Dermis microvascular lymphatic vessel endothelial cell (primary cell): ENCODE measurements around the gene ZNF692. TPM values are rescaled to one million over a fixed set of nuclear protein-coding genes. Genes with fewer than 3 reads are reported as not detected.
"Not testable (repeated sequence)": the region's sequence is repeated elsewhere in the genome, so short reads cannot be mapped to it uniquely, and the experiment has no call there.

Experiments used
- DNase-seq, 2 donors: peaks; one replicate each; pipeline versions ENCODE4 v3.0.0 to v3.0.0-alpha.2; 2010; ENCODE audit warnings: low read depth in 2 of 2
- total RNA-seq: library from RNA; depleted of rRNA; stranded (reverse); fragments of >200 nt; gene quantifications from 2 replicates; pipeline ENCODE4 v1.2.1, GENCODE V29; 2014

ZNF692 gene
- total RNA-seq, 1 donor from 2014 or later = 5.0 TPM

- DNase-seq = no peak
Observed at GRCh38 chr1:248850124-248850523, 8.8 kb downstream of the ZNF692 start.

- DNase-seq = no peak
Observed at GRCh38 chr1:248849637-248850036, 9.2 kb downstream of the ZNF692 start.

DNA sequence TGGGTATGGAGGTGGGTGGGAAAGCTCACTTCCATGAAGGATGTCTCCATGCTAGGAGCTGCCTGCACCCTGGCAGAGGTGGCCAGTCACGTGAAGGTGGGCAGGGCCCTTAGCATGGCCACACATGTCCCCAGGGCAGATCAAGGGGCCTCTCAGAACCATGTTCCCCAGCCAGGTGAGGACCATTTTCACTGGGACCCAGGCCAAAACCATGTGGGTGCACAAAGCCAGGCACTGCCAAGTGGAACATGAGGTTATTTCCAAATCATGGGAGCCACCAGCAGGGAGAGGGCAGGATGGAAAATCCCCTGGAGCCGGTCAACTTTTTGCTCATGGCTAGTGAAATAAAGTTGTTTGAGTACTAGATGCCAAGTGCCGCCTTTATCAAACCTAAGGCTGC, 9.7 kb downstream of the ZNF692 start:
- no peak for DNase-seq

DNA sequence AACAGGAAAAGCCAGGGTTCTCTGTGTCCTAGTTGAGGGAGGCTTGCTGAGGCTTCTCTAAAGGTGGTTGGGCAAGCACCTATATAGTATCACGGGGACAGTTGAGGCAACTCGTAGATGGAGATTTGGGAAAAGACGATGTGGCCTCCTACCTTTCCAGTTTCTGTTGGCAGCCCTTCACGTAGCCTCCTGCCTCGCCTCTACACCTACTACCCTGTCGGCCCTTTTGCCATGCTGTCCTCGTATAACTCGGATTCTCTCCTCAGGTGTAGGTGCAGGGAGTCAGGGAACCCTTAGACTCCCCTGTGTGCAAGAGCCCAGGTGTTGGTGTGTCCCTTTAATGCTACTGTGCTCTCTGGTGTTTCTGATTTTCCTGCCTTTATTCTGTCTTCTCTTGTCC, 10.3 kb downstream of the ZNF692 start:
- no peak for DNase-seq

DNA sequence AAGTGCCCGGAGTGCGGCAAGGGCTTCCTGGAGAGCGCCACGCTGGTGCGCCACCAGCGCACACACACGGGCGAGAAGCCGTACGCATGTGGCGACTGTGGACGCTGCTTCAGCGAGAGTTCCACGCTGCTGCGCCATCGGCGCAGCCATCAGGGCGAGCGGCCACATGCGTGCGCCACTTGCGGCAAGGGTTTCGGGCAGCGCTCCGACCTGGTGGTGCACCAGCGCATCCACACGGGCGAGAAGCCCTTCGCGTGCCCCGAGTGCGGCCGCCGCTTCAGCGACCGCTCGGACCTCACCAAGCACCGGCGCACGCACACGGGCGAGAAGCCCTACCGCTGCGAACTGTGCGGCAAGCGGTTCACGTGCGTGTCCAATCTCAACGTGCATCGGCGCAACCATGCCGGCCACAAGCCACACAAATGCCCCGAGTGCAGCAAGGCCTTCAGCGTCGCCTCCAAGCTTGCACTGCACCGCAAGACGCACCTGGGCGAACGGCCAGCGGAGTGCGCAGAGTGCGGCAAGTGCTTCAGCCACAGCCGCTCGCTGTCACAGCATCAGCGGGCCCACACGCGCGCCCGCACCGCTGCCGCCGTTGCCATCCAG, 10.8 kb downstream of the ZNF692 start:
- no peak for DNase-seq

DNA sequence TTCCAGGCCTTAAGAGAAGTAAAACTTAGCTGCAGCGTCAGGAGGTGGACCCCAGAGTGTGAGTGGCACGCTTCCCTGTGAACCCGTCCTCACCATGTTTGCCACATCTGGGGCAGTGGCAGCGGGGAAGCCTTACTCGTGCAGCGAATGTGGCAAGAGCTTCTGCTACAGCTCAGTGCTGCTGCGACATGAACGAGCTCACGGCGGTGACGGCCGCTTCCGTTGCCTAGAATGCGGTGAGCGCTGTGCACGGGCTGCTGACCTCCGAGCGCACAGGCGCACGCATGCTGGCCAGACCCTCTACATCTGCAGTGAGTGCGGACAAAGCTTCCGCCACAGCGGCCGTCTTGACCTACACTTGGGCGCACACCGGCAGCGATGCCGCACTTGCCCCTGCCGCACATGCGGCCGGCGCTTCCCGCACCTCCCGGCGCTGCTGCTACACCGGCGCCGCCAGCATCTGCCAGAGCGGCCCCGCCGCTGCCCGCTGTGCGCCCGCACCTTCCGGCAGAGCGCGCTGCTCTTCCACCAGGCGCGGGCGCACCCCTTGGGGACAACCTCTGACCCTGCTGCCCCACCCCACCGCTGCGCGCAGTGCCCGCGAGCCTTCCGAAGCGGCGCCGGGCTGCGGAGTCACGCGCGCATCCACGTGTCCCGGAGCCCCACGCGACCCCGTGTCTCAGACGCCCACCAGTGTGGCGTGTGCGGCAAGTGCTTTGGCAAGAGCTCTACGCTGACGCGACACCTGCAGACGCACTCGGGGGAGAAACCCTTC, 11.5 kb downstream of the ZNF692 start:
- DNase-seq = no peak

DNA sequence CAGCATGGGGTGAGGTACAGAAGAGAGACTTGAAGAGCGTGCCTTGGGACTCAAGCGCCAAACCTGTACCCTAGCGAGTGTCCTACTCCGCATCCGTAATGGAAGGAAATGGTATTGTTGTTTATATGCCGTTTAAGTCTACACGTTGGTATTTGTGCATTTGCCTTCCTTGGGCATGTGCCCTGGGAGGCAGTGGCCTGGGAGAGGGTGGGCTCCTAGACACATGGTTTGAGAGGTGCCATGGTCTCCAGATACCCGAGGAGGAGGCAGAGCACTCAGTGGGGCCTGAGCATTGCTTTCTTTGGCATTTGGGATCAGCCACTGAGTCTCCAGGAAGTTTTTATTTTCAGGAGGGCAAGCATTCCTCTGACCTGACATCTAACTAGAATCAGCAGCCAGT, 14.4 kb downstream of the ZNF692 start:
- no peak for DNase-seq

DNA sequence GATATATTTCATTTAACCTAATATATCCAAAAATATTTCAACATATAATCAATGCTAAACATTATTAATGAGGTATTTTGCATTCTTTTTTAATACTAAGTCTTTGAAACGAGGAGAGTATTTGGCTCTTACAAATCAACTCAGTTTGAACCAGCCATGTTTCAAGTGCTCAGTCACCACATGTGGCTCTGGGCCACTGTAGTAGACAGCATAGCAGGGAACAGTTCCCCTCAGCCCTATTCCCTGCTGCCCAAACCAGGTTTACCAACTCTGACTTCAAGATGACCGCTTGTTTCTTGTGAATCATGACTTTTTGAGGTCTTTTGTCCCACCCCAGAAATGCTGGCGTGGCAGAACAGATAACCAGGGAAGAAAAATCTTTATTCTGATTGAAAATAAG, 15.2 kb downstream of the ZNF692 start:
- DNase-seq = no peak

DNA sequence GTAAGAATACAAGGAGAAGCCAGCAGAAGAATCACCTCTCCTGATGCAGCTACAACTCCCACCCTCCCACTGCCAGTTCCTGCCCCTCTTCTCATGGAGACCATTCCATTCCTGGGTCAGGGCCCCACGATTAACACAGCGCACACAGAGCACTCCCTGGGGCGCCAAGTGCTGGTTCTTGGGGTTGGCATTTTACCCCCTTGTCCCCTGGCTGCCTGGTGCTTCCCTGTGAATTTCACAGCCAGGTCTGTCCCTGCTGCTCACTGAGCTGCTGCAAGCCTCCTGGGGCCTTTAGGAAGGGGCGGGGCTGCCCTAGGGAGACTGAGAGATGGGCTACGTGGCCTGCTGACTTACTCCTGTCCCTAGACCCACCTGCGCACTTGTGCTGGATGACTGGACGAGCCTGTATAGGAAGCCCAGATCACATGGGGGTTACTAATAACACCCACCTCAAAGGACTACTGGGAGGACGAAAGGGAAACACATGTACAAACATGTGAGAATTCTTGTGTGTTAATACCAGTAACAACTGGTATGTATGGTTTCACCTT, 16.0 kb downstream of the ZNF692 start:
- no peak for DNase-seq

DNA sequence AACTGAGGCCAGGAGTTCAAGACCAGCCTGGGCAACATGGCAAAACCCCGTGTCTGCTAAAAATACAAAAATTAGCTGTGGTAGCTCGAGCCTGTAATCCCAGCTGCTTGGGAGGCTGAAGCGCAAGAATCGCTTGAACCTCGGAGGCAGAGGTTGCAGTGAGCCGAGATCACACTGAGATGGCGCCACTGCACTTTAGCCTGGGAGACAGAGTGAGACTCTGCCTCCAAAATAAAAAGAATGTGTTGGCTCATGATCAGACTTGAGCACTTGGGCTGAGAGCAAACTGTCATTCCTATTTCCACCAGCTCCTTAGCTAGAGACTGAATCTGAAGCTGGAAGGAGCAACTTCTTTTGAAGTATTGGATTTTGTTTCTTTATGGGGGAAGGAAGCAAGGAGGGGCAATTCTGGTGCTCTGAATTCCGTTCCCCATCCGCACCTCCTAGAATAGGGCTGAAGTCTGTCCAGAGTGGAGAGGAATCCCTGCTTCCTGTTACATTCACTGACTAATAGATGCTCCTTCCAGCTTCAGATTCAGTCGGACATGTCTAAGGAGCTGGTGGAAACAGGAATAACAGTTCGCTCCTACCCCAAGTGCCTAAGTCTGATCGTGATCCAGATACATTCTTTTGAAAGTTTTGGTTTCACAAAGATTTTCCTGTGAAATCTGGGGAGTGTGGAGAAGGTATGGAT, 17.0 kb downstream of the ZNF692 start:
- DNase-seq = peak in 1 of 2 donors; percentile 53

- no peak for DNase-seq
Observed at GRCh38 chr1:248840946-248841345, 17.9 kb downstream of the ZNF692 start.

- DNase-seq = no peak
Observed at GRCh38 chr1:248839168-248839555, 19.7 kb downstream of the ZNF692 start.

GRCh38 chr1:248838357-248839167, 20.3 kb downstream of the ZNF692 start:
- DNase-seq = peak; percentile 79 to 91

DNA sequence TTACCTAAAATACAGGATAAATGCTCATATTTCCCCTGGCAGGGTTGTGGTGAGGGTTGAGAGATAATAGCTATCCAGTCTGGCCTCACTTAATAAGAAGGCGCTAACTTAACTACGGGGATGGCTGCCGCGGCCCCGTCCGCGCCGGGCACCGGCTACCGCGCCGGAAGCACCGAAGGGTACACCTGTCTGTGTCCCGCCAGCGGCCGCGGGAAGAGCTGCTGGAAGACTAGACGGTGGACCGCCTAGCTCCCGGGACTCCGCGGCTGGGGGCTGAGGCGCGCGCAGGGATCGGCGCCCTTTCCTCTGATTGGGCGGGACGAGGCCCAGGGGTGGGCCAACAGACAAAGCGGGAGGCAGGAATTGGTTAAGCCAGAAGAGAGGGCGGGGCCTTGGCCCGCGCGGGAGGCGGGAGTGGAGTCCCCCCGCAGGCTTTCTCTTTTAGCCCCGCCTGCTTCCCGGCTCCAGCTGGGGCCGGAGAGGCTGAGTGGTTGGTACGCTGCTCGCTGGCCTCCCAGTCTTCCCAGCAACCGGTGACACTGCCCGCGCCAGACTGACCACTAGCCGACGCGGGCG, 21.0 kb downstream of the ZNF692 start, which contains the start of gene ZNF672:
TSS of gene ZNF672 (plus strand) at position 444 of the 576 bp plus-strand sequence. CDS start 9,051 bp downstream, outside the sequence.
- peak; percentile 94 to 98 for DNase-seq

- DNase-seq = no peak
Observed at GRCh38 chr1:248837045-248837780, 21.7 kb downstream of the ZNF692 start.

- DNase-seq = peak; percentile 31 to 43
Observed at GRCh38 chr1:248834343-248834940, 24.4 kb downstream of the ZNF692 start.

DNA sequence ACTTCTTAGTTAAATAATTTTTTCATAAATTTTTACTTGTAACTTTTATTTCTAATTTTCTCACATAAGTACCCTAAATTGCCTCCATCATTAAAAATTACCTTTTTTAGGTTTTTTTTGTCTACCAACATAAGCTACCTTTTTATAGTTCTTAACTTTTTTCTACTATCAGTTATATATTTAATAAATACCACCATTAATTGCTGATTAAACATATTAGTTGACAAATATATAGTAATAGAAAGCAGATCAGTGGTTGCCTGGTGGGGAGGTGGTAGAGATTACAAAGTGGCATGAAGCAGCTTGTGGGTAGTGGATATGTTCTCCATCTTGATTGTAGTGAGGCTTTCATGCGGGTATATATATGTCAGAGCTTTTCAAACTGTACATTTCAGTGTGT, 27.0 kb downstream of the ZNF692 start:
- DNase-seq = no peak

GRCh38 chr1:248830718-248831017, 28.2 kb downstream of the ZNF692 start:
- DNase-seq = not testable (repeated sequence)

GRCh38 chr1:248828845-248829244, 30.0 kb downstream of the ZNF692 start:
- peak; percentile 77 to 85 for DNase-seq
